Pons (tissue), 1 donor: ENCODE measurements around the gene PSMB5.

Experiments used
- DNase-seq: peaks from one replicate; pipeline ENCODE4 v3.0.0-alpha.2; 2016; ENCODE audit warnings: low spot score

The PSMB5 gene

GRCh38 chr14:23043754-23044153 lies 9.1 kb upstream of the PSMB5 start:
- DNase-seq: no peak

- no peak for DNase-seq
Measured at GRCh38 chr14:23043145-23043544, 8.4 kb upstream of the PSMB5 start.

DNA sequence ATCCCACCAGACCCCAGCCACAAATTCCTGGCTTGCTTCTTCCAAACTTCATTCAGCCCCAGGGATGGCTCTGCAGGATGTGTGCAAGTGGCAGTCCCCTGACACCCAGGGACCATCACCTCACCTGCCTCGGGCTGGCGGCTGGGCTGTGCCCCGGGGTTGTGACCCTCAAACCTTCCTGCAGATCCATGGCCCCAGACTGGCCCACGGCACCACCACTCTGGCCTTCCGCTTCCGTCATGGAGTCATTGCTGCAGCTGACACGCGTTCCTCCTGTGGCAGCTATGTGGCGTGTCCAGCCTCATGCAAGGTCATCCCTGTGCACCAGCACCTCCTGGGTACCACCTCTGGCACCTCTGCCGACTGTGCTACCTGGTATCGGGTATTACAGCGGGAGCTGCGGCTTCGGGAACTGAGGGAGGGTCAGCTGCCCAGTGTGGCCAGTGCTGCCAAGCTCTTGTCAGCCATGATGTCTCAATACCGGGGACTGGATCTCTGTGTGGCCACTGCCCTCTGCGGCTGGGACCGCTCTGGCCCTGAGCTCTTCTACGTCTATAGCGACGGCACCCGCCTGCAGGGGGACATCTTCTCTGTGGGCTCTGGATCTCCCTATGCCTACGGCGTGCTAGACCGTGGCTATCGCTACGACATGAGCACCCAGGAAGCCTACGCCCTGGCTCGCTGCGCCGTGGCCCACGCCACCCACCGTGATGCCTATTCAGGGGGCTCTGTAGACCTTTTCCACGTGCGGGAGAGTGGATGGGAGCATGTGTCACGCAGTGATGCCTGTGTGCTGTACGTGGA lies 7.7 kb upstream of the PSMB5 start, which contains the start of gene PSMB11:
Gene PSMB11 (plus strand): TSS at position 51 of the 804 bp plus-strand sequence. CDS start 14 bp downstream, at position 65.
- no peak for DNase-seq

- DNase-seq: no peak
Measured at GRCh38 chr14:23041729-23042128, 7.0 kb upstream of the PSMB5 start.

DNA sequence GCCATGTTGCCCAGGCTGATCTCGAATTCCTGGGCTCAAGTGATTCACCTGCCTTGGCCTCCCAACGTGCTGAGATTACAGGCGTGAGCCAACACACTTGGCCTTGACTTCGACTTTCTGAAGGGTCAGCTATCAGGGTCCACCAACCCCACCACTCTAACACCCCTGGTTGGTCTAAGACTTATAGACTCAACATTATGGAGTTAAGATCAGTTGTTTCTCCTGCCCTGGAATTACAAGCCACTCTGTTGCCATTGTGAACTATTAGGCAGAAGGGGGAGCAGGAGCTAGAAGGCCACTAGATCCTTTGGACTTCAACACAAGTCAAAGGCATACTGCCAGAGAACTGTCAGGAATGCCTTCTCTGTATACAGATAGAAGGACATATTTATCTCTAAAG lies 5.4 kb upstream of the PSMB5 start:
- DNase-seq: no peak

- DNase-seq: no peak
Measured at GRCh38 chr14:23035303-23036144, 824 bp upstream of the PSMB5 start.

DNA sequence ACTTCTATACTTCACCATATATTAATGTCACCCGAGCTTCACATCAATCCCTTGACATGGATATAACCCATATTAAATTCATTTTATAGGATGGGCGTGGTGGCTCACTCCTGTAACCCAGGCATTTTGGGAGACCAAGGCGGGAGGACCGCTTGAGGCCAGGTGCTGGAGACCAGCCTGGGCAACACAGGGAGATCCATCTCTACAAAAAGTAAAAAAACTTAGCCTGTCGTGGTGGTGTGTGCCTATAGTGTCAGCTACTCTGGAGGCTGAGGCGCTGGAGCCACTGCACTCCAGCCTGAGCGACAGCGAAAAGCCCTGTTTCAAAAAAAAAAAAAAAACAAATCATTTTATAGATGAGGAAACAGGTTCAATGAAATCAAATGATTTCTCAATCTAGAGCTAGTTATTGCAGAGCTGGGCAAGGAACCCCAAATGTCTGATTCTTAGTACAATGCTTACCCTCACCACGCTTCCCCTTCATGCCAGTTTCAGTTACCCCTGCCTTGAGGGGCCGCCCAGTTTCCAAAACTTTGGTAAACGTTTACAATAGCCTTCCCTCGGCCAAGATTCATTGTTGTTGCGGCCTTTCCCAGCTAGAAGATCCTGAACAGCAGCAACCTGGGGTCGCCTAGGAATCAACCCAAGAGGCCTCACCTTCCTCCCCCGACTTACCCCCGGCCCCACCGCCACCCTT lies 751 bp downstream of the PSMB5 start:
- DNase-seq: no peak

- DNase-seq: no peak
Measured at GRCh38 chr14:23033251-23033727, 1.4 kb downstream of the PSMB5 start.

DNA sequence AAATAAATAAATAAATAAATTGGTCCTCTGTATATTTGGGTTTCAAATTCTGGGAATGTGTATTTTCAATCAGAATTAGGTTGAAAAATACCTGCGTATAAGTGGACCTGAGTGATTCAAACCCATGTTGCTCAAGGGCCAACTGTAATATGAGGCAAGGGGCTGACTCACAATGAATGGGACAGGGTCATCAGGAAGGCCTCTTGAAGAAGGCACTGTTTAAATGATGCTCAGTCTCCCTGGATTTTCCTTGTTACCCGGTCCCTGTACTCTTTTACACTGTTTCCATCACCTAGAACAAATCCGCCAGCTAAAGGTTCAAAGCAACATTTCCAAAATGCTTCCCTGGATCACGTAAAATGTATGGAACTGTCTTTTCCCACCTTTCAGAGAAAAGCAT lies 3.8 kb downstream of the PSMB5 start:
- no peak for DNase-seq

- DNase-seq: no peak
Measured at GRCh38 chr14:23028799-23029198, 5.9 kb downstream of the PSMB5 start.

DNA sequence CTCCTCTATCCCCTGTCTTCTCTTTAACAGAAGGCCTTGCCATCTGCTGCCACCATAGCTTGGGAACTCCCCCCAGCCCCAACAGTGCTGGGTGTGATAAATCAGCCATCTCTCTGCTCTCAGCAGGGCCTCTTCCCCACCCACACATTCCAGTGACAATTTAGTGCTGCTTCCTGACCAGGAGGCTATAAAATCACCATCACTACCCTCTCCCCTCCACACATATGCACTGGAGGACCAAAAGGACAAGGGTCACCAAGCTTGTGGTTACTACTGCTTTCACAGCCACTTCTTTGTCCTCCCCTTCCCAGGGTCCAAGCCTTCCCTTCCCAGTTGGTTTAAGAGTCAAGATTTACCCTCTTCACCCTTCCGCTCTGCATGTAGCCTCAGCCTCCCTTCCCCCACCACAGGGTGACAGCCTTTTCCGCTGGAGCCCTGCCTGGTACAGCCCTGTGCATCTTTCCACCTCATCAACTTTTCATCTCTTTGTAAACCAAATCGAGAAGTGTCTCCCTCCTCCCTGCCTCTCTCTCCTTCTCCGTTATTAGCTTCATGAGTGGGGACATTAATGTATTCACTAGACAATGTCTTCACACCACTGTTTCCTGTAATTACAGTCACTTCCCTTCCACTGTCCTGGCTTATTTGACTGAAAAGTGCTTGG lies 9.4 kb downstream of the PSMB5 start:
- DNase-seq: no peak

DNA sequence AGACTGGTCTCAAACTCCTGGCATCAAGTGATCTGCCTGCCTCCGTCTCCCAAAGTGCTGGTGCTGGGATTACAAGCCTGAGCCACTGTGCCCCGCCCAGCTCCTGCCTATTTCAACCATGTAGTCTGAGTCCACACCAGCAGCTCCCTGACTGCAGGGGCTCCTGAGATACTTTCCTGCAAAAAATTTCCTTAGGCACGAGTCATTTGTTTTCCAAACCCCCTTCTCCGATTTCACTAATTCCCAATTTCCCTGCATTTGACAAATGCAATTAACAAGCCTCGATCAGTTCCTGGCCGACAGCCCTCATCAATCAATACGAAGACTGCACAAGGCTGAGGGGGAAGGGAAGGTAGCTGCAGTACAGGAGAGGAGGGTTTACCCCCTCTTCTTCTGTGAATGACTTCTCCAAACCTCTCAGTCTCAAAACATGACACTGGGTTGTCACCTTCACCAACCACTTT lies 10.1 kb downstream of the PSMB5 start:
- DNase-seq: no peak

DNA sequence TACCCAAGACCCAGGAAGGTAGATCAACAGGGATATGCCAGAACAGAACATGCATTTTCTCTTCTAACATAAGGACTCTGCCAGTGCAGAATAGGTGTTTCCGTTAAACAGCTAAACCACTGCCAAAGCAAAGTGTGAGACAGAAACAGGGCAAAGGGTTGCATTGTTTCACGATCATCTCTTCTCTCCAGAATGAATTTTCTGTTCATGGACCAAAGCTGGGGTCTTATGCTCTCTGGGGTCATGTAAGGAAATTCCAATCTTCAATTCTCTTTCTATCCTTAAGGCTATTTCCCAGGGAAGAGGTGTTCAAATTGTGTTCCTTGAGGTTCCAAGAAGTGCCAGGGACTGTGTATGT lies 10.9 kb downstream of the PSMB5 start:
- DNase-seq: no peak

DNA sequence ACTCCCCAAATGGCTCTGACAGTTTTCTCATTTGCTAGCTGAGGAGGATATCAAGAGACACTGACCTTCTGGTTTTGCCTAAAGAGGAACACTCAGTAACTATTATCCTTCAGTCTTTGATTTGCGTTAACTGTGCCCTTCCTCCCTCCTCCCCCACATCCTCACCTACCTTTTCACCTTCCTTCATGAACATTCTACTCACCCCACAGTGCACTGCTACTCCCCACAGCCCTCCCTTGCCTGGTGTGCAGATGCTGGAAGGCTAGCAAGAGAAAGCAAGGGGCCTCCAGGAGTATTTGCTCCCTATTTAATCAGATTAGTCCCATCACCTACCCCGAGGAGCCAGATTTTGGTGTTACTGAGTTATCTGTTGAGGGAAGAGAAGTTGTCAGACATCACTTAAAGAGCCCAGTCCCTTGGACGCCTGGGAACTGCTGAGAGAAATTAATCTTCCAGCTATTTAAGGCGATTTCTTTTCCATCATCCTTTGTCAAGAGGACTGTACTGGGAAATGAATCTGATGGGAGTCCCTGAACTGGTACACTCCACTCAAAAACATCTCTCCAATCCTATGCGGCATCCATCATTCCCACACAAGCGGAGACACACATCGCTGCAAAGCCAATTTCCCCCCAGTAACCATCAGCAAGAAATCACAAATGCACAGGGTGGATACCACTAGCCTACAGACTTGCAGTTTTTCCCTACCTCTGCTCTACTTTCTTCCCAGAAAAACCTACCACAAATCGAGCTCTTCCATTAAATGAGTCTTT lies 11.5 kb downstream of the PSMB5 start:
- no peak for DNase-seq

GRCh38 chr14:23021889-23022442 lies 12.7 kb downstream of the PSMB5 start:
- DNase-seq: no peak

DNA sequence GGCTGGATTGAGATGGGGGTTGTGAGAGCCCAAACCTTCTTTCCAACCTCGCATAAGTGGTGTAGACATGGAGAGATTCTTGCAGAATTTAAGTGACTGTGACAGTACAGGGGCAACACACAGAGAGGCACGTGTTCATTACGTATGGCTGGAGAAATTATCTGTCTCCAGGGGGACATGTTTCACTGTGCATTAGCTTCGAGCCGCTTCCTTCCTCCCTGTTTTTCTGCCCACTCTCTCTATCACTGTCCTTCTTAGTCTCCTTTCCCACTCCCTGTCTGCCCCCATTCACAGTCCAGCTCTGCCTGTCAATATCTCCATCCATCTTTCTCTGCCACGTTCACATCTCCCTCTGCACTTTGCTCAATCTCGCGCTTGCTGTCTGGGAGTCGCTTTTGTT lies 13.3 kb downstream of the PSMB5 start:
- DNase-seq: no peak

- no peak for DNase-seq
Measured at GRCh38 chr14:23020143-23021128, 14.3 kb downstream of the PSMB5 start.

GRCh38 chr14:23018107-23018506 lies 16.6 kb downstream of the PSMB5 start:
- DNase-seq: no peak

- DNase-seq: no peak
Measured at GRCh38 chr14:23017091-23017490, 17.6 kb downstream of the PSMB5 start.
